ENCODE data around the gene OR4F3.
"Not testable (repeated sequence)": the region's sequence is repeated elsewhere in the genome, so short reads cannot be mapped to it uniquely, and the experiment has no call there.

Gene OR4F3

GRCh38 chr5:181366968-181367367 is at the start of gene OR4F3:
OR4F3 (plus strand) TSS chr5:181367268.
- H3K4me1 ChIP-seq (ENCODE audit: control insufficient read depth, insufficient read depth, low read length); H3K4me3 ChIP-seq (ENCODE audit: low read depth, low read length); CTCF ChIA-PET; H3K9me3 ChIP-seq (ENCODE audit: control insufficient read depth, insufficient read depth, low read depth, low read length); POLR2A ChIA-PET; H3K27ac ChIP-seq (ENCODE audit: extremely low read depth, low read depth, low read length); H3K36me3 ChIP-seq (ENCODE audit: control insufficient read depth in 2 of 2, insufficient read depth in 1 of 2, low read length in 2 of 2): not testable (repeated sequence)
